HEK293 (cell line): ENCODE measurements around the gene MARK4.
A peak's percentile ranks its signal among the peaks of the same experiment; 100 is the strongest.

Experiments used
- CTCF ChIA-PET: fragments of 350-600 bp; formaldehyde crosslinking; extraction: SDS; loops from one replicate; lab custom pipeline; 2021; ENCODE audit warnings: antibody characterized with exemption; lab: Yijun Ruan, JAX
- POLR2A ChIA-PET: fragments of 300-600 bp; formaldehyde crosslinking; extraction: SDS; loops from one replicate; lab custom pipeline; 2020; ENCODE audit warnings: antibody characterized with exemption, inconsistent platforms; lab: Yijun Ruan, JAX
- H3K27ac ChIP-seq: fragments of 200-500 bp; sonication (Bioruptor generic); 2 replicates; pipeline ENCODE4 v1.5.1; 2014; ENCODE audit warnings: low read depth, low read length, control low read depth, inconsistent platforms; ENCODE audit errors: extremely low read depth
- H3K36me3 ChIP-seq, 2 experiments: fragments of 200-500 bp in 1 of 2; sonication (Bioruptor generic) in 1 of 2; 1 replicate in 1 of 2; 2 replicates in 1 of 2; pipeline ENCODE4 v1.5.1; 2014 to 2017; ENCODE audit warnings: inconsistent platforms in 2 of 2, low read length in 2 of 2; ENCODE audit not compliant: control insufficient read depth in 2 of 2, insufficient read depth in 1 of 2
- H3K4me1 ChIP-seq: fragments of 200-500 bp; sonication (Bioruptor generic); 2 replicates; pipeline ENCODE4 v1.5.1; 2014; ENCODE audit warnings: mild to moderate bottlenecking, low read length, inconsistent platforms; ENCODE audit not compliant: control insufficient read depth, insufficient read depth
- H3K4me3 ChIP-seq: 2 replicates; pipeline ENCODE4 v1.5.1; 2011; ENCODE audit warnings: low read depth, mild to moderate bottlenecking, control low read depth, low read length, moderate library complexity
- H3K9me3 ChIP-seq: fragments of 200-500 bp; sonication (Bioruptor generic); 2 replicates; pipeline ENCODE4 v1.5.1; 2014; ENCODE audit warnings: low read depth, low read length, inconsistent platforms; ENCODE audit not compliant: control insufficient read depth, insufficient read depth
- FEZF1 ChIP-seq: fragments of 450-650 bp; formaldehyde crosslinking; IDR thresholded peaks from 2 replicates; pipeline ENCODE4 v1.5.1; 2016; ENCODE audit warnings: missing biosample characterization, missing genetic modification characterization
- GLI4 ChIP-seq: fragments of 450-650 bp; formaldehyde crosslinking; IDR thresholded peaks from 2 replicates; pipeline ENCODE4 v1.5.1; 2016; ENCODE audit warnings: missing biosample characterization, missing genetic modification characterization
- KLF17 ChIP-seq: fragments of 450-650 bp; formaldehyde crosslinking; IDR thresholded peaks from 2 replicates; pipeline ENCODE4 v1.5.1; 2016; ENCODE audit warnings: missing biosample characterization, missing genetic modification characterization
- RBAK ChIP-seq: fragments of 450-650 bp; formaldehyde crosslinking; IDR thresholded peaks from 2 replicates; pipeline ENCODE4 v1.5.1; 2016; ENCODE audit warnings: missing biosample characterization, missing genetic modification characterization
- REPIN1 ChIP-seq: fragments of 450-650 bp; formaldehyde crosslinking; IDR thresholded peaks from 2 replicates; pipeline ENCODE4 v1.5.1; 2017; ENCODE audit warnings: missing biosample characterization, missing genetic modification characterization, low read depth
- ZBTB17 ChIP-seq: fragments of 450-650 bp; formaldehyde crosslinking; IDR thresholded peaks from 2 replicates; pipeline ENCODE4 v1.5.1; 2016; ENCODE audit warnings: missing biosample characterization, missing genetic modification characterization
- ZBTB7A ChIP-seq: fragments of 450-650 bp; formaldehyde crosslinking; IDR thresholded peaks from 2 replicates; pipeline ENCODE4 v1.5.1; 2016; ENCODE audit warnings: low read depth, missing biosample characterization, missing genetic modification characterization
- ZFP3 ChIP-seq: fragments of 450-650 bp; formaldehyde crosslinking; IDR thresholded peaks from 2 replicates; pipeline ENCODE4 v1.5.1; 2016; ENCODE audit warnings: low read depth, missing biosample characterization, missing genetic modification characterization
- ZFP37 ChIP-seq: fragments of 450-650 bp; formaldehyde crosslinking; IDR thresholded peaks from 2 replicates; pipeline ENCODE4 v1.5.1; 2016; ENCODE audit warnings: missing biosample characterization, missing genetic modification characterization
- ZFP41 ChIP-seq: fragments of 450-650 bp; formaldehyde crosslinking; IDR thresholded peaks from 2 replicates; pipeline ENCODE4 v1.5.1; 2016; ENCODE audit warnings: missing biosample characterization, missing genetic modification characterization, borderline replicate concordance
- ZNF184 ChIP-seq: fragments of 450-650 bp; IDR thresholded peaks from 2 replicates; pipeline ENCODE4 v1.5.1; 2018; ENCODE audit warnings: missing biosample characterization, mild to moderate bottlenecking, missing genetic modification characterization
- ZNF221 ChIP-seq: fragments of 450-650 bp; formaldehyde crosslinking; IDR thresholded peaks from 2 replicates; pipeline ENCODE4 v1.5.1; 2017; ENCODE audit warnings: missing biosample characterization, missing genetic modification characterization, borderline replicate concordance
- ZNF280D ChIP-seq: fragments of 450-650 bp; formaldehyde crosslinking; IDR thresholded peaks from 2 replicates; pipeline ENCODE4 v1.5.1; 2016; ENCODE audit warnings: missing biosample characterization, missing genetic modification characterization
- ZNF354C ChIP-seq: fragments of 450-650 bp; formaldehyde crosslinking; IDR thresholded peaks from 2 replicates; pipeline ENCODE4 v1.5.1; 2016; ENCODE audit warnings: missing biosample characterization, missing genetic modification characterization, low read depth, borderline replicate concordance
- ZNF391 ChIP-seq: fragments of 450-650 bp; formaldehyde crosslinking; IDR thresholded peaks from 2 replicates; pipeline ENCODE4 v1.5.1; 2016; ENCODE audit warnings: low read depth, missing biosample characterization, missing genetic modification characterization, borderline replicate concordance
- ZNF426 ChIP-seq: fragments of 450-650 bp; formaldehyde crosslinking; IDR thresholded peaks from 2 replicates; pipeline ENCODE4 v1.5.1; 2017; ENCODE audit warnings: missing biosample characterization, missing genetic modification characterization, mild to moderate bottlenecking, inconsistent platforms, moderate library complexity
- ZNF544 ChIP-seq: fragments of 450-650 bp; formaldehyde crosslinking; IDR thresholded peaks from 2 replicates; pipeline ENCODE4 v1.5.0; 2017; ENCODE audit warnings: missing biosample characterization, missing genetic modification characterization
- ZNF571 ChIP-seq: fragments of 450-650 bp; formaldehyde crosslinking; IDR thresholded peaks from 2 replicates; pipeline ENCODE4 v1.5.0; 2017; ENCODE audit warnings: missing biosample characterization, missing genetic modification characterization
- ZNF580 ChIP-seq: fragments of 450-650 bp; formaldehyde crosslinking; IDR thresholded peaks from 2 replicates; pipeline ENCODE4 v1.5.1; 2016; ENCODE audit warnings: missing biosample characterization, missing genetic modification characterization
- ZNF629 ChIP-seq: fragments of 450-650 bp; formaldehyde crosslinking; IDR thresholded peaks from 2 replicates; pipeline ENCODE4 v1.5.1; 2017; ENCODE audit warnings: missing biosample characterization, missing genetic modification characterization
- ZNF670 ChIP-seq: fragments of 450-650 bp; formaldehyde crosslinking; IDR thresholded peaks from 2 replicates; pipeline ENCODE4 v1.5.1; 2016; ENCODE audit warnings: missing biosample characterization, missing genetic modification characterization, low read depth
- ZNF768 ChIP-seq: fragments of 450-650 bp; formaldehyde crosslinking; IDR thresholded peaks from 2 replicates; pipeline ENCODE4 v1.5.1; 2018; ENCODE audit warnings: missing biosample characterization, mild to moderate bottlenecking, missing genetic modification characterization
- ZNF777 ChIP-seq: fragments of 450-650 bp; formaldehyde crosslinking; IDR thresholded peaks from 2 replicates; pipeline ENCODE4 v1.5.1; 2017; ENCODE audit warnings: missing biosample characterization, missing genetic modification characterization, borderline replicate concordance
- ZNF785 ChIP-seq: fragments of 450-650 bp; formaldehyde crosslinking; IDR thresholded peaks from 2 replicates; pipeline ENCODE4 v1.5.1; 2016; ENCODE audit warnings: missing biosample characterization, missing genetic modification characterization

The MARK4 gene

GRCh38 chr19:45295873-45296272, 44.8 kb downstream of the MARK4 start:
- no peak overlapping the region for H3K27ac ChIP-seq
- ChIA-PET CTCF (interaction anchor here (1.6 kb wide), 1 partner anchor 43 kb away, joined by 3 read pairs; no protein-coding TSS in a partner anchor), POLR2A (interaction anchor here (1.2 to 1.3 kb wide), 2 partner anchors 10 to 257 kb away, joined by 3 read pairs; partner anchors contain the start of gene CLASRP)
- no peak overlapping the region for H3K4me3 ChIP-seq
- TF ChIP-seq FEZF1 (tag by site-specific recombination) = no peak
- TF ChIP-seq ZNF184 (tag by site-specific recombination) = no peak
- no peak for TF ChIP-seq ZNF544
- peak; percentile 86; the same call in 1 of the 2 replicates for TF ChIP-seq ZNF768 (tag by site-specific recombination)
- peaks cover 40 to 81% of the 10 kb centered on the region in 2 experiments for H3K36me3 ChIP-seq
- H3K9me3 ChIP-seq = no peaks in the 10 kb centered on the region
- H3K4me1 ChIP-seq = no peaks in the 10 kb centered on the region

- Histone ChIP-seq H3K36me3 (peaks cover 39 to 78% of the 10 kb centered on the region in 2 experiments), H3K27ac (no peak overlapping the region), H3K9me3 (no peaks in the 10 kb centered on the region), H3K4me1 (no peaks in the 10 kb centered on the region), H3K4me3 (no peak overlapping the region)
- POLR2A ChIA-PET = interaction anchor here (0.6 to 1.3 kb wide), 3 partner anchors 10 to 621 kb away, joined by 3 read pairs; partner anchors contain the start of gene CLASRP
- CTCF ChIA-PET = interaction anchor here (1.6 kb wide), 1 partner anchor 43 kb away, joined by 3 read pairs; no protein-coding TSS in a partner anchor
- TF ChIP-seq ZNF629 (tag by site-specific recombination) (no peak), ZNF354C (no peak), ZBTB7A (tag by site-specific recombination) (no peak), ZNF785 (tag by site-specific recombination) (no peak)
These were observed 45.3 kb downstream of the MARK4 start for GRCh38 chr19:45296355-45296754.

GRCh38 chr19:45297674-45298073, 46.6 kb downstream of the MARK4 start:
- no peak overlapping the region for H3K27ac ChIP-seq
- no peaks in the 10 kb centered on the region for H3K9me3 ChIP-seq
- CTCF ChIA-PET = no interaction called here
- no peaks in the 10 kb centered on the region for H3K4me1 ChIP-seq
- peaks cover 32 to 74% of the 10 kb centered on the region in 2 experiments for H3K36me3 ChIP-seq
- TF ChIP-seq ZNF571 (no peak), ZNF670 (tag by site-specific recombination) (no peak)
- H3K4me3 ChIP-seq = no peak overlapping the region
- POLR2A ChIA-PET = no interaction called here

GRCh38 chr19:45298264-45298663, 47.2 kb downstream of the MARK4 start:
- CTCF ChIA-PET = interaction anchor here (0.5 kb wide), 1 partner anchor 122 kb away, joined by 3 read pairs; no protein-coding TSS in a partner anchor
- no peak overlapping the region for H3K4me3 ChIP-seq
- POLR2A ChIA-PET = no interaction called here
- no peaks in the 10 kb centered on the region for H3K4me1 ChIP-seq
- peaks cover 27 to 74% of the 10 kb centered on the region in 2 experiments for H3K36me3 ChIP-seq
- H3K9me3 ChIP-seq = no peaks in the 10 kb centered on the region
- no peak overlapping the region for H3K27ac ChIP-seq
- TF ChIP-seq KLF17 (tag by site-specific recombination) (no peak), ZFP41 (tag by site-specific recombination) (no peak), ZNF426 (tag by site-specific recombination) (no peak), ZFP37 (no peak), RBAK (no peak), REPIN1 (no peak), ZNF280D (tag by site-specific recombination) (no peak), ZNF221 (tag by site-specific recombination) (no peak), ZNF580 (no peak), ZFP3 (no peak), ZNF391 (no peak), GLI4 (tag by site-specific recombination) (no peak), ZBTB17 (tag by site-specific recombination) (no peak), ZNF777 (tag by site-specific recombination) (no peak)
